Measurements from ENCODE around the gene COL4A6.

- TF ChIP-seq GABPA (IDR thresholded peaks at IDR 0.05 in 1 of 2, conservative IDR thresholded peaks at IDR 0.05 in 1 of 2) (no peak), TAF1 (conservative IDR thresholded peaks at IDR 0.05) (no peak), MAX (IDR thresholded peaks at IDR 0.05) (no peak), RXRA (IDR thresholded peaks at IDR 0.05) (no peak), RAD21 (IDR thresholded peaks at IDR 0.05) (no peak), HNF4G (IDR thresholded peaks at IDR 0.05) (no peak)
- TF ChIP-seq, protein P1, sequence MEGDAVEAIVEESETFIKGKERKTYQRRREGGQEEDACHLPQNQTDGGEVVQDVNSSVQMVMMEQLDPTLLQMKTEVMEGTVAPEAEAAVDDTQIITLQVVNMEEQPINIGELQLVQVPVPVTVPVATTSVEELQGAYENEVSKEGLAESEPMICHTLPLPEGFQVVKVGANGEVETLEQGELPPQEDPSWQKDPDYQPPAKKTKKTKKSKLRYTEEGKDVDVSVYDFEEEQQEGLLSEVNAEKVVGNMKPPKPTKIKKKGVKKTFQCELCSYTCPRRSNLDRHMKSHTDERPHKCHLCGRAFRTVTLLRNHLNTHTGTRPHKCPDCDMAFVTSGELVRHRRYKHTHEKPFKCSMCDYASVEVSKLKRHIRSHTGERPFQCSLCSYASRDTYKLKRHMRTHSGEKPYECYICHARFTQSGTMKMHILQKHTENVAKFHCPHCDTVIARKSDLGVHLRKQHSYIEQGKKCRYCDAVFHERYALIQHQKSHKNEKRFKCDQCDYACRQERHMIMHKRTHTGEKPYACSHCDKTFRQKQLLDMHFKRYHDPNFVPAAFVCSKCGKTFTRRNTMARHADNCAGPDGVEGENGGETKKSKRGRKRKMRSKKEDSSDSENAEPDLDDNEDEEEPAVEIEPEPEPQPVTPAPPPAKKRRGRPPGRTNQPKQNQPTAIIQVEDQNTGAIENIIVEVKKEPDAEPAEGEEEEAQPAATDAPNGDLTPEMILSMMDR (IDR thresholded peaks at IDR 0.05; ENCODE audit: low read depth, low read length, missing input control): no peak
- TF ChIP-seq, protein P2, sequence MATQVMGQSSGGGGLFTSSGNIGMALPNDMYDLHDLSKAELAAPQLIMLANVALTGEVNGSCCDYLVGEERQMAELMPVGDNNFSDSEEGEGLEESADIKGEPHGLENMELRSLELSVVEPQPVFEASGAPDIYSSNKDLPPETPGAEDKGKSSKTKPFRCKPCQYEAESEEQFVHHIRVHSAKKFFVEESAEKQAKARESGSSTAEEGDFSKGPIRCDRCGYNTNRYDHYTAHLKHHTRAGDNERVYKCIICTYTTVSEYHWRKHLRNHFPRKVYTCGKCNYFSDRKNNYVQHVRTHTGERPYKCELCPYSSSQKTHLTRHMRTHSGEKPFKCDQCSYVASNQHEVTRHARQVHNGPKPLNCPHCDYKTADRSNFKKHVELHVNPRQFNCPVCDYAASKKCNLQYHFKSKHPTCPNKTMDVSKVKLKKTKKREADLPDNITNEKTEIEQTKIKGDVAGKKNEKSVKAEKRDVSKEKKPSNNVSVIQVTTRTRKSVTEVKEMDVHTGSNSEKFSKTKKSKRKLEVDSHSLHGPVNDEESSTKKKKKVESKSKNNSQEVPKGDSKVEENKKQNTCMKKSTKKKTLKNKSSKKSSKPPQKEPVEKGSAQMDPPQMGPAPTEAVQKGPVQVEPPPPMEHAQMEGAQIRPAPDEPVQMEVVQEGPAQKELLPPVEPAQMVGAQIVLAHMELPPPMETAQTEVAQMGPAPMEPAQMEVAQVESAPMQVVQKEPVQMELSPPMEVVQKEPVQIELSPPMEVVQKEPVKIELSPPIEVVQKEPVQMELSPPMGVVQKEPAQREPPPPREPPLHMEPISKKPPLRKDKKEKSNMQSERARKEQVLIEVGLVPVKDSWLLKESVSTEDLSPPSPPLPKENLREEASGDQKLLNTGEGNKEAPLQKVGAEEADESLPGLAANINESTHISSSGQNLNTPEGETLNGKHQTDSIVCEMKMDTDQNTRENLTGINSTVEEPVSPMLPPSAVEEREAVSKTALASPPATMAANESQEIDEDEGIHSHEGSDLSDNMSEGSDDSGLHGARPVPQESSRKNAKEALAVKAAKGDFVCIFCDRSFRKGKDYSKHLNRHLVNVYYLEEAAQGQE (IDR thresholded peaks at IDR 0.05): no peak
These were observed 58.0 kb downstream of the COL4A6 start for GRCh38 chrX:108380222-108380621.
